Ascending aorta (tissue), 2 donors: ENCODE results near the gene CMIP. TPM values are rescaled to one million over a fixed set of nuclear protein-coding genes. Genes with fewer than 3 reads are reported as not detected.

Source experiments
- DNase-seq, 2 donors: peaks; one replicate each; pipeline ENCODE4 v3.0.0-alpha.2; 2019; ENCODE audit warnings: low spot score in 2 of 2
- H3K27ac ChIP-seq, 2 donors: fragments of 200-600 bp; sonication (generic); one replicate each; pipeline ENCODE4 v1.5.1; 2016 to 2017; ENCODE audit warnings: mild to moderate bottlenecking in 1 of 2
- H3K27me3 ChIP-seq: fragments of 200-600 bp; sonication (generic); one replicate; pipeline ENCODE4 v1.5.1; 2017
- H3K36me3 ChIP-seq, 2 donors: fragments of 200-600 bp; sonication (generic); one replicate each; pipeline ENCODE4 v1.5.1; 2016
- H3K4me1 ChIP-seq, 2 donors: fragments of 200-600 bp; sonication (generic); one replicate each; pipeline ENCODE4 v1.5.1; 2016 to 2017; ENCODE audit warnings: mild to moderate bottlenecking in 1 of 2
- H3K4me3 ChIP-seq, 2 donors: fragments of 200-600 bp; sonication (generic); one replicate each; pipeline ENCODE4 v1.5.1; 2016 to 2017; ENCODE audit warnings: mild to moderate bottlenecking in 1 of 2
- H3K9me3 ChIP-seq, 2 donors: fragments of 200-600 bp; sonication (generic); one replicate each; pipeline ENCODE4 v1.5.1; 2016
- intact Hi-C: fragments of 100-400 bp; cut with DNase I; formaldehyde crosslinking; loops from one replicate; pipeline ENCODE4 v1.15.1; 2023
- total RNA-seq: library from RNA; depleted of rRNA; stranded (reverse); fragments of >200 nt; gene quantifications from one replicate; pipeline ENCODE4 v1.1.0, GENCODE V29; 2016
- TF ChIP-seq, protein P1 (sequence below), 3 experiments: fragments of 200-600 bp in 2 of 3; fragments of 450-650 bp in 1 of 3; sonication (generic) in 2 of 3; IDR thresholded peaks; one replicate each; pipeline ENCODE4 v1.5.1; 2016 to 2019; ENCODE audit warnings: antibody characterized with exemption in 3 of 3, mild to moderate bottlenecking in 1 of 3, moderate library complexity in 1 of 3

Gene CMIP
- total RNA-seq, 1 donor from 2014 or later = 110 TPM

GRCh38 chr16:81542609-81543570 lies 98.3 kb downstream of the CMIP start:
- no peaks in the 10 kb centered on the region for H3K27me3 ChIP-seq
- intact Hi-C loops = no loop called here
- no peaks in the 10 kb centered on the region for H3K4me1 ChIP-seq
- no peak for DNase-seq
- no peaks in the 10 kb centered on the region for H3K9me3 ChIP-seq
- no peaks in the 10 kb centered on the region for H3K36me3 ChIP-seq
- no peak overlapping the region for H3K4me3 ChIP-seq
- TF ChIP-seq, protein P1, sequence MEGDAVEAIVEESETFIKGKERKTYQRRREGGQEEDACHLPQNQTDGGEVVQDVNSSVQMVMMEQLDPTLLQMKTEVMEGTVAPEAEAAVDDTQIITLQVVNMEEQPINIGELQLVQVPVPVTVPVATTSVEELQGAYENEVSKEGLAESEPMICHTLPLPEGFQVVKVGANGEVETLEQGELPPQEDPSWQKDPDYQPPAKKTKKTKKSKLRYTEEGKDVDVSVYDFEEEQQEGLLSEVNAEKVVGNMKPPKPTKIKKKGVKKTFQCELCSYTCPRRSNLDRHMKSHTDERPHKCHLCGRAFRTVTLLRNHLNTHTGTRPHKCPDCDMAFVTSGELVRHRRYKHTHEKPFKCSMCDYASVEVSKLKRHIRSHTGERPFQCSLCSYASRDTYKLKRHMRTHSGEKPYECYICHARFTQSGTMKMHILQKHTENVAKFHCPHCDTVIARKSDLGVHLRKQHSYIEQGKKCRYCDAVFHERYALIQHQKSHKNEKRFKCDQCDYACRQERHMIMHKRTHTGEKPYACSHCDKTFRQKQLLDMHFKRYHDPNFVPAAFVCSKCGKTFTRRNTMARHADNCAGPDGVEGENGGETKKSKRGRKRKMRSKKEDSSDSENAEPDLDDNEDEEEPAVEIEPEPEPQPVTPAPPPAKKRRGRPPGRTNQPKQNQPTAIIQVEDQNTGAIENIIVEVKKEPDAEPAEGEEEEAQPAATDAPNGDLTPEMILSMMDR (IDR thresholded peaks at IDR 0.05) = no peak
- no peak overlapping the region for H3K27ac ChIP-seq

DNA sequence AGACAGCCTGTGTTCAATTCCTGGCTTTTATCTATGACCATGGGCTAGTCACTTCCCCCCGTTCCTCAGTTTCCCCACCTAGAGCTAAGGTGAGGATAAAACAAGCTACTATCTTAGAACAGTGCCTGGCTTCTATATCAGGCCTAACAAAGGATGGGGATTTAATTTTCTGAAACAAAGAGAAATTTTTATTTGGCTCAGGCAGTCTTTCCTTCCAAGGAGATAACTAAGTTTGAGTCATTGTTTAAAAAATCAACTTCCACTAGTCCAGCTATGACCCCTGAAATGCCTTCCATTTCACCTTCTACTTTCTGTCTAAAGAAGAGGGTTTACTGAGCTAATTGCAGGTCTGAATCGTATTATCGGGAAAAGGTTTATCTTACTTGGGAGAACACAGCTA lies 99.0 kb downstream of the CMIP start:
- no peak for DNase-seq
- H3K27ac ChIP-seq = no peak overlapping the region
- H3K27me3 ChIP-seq = no peaks in the 10 kb centered on the region
- no peaks in the 10 kb centered on the region for H3K4me1 ChIP-seq
- no peaks in the 10 kb centered on the region for H3K9me3 ChIP-seq
- intact Hi-C loops = no loop called here
- no peak overlapping the region for H3K4me3 ChIP-seq
- TF ChIP-seq, protein P1 (IDR thresholded peaks at IDR 0.05) = no peak
- H3K36me3 ChIP-seq = no peaks in the 10 kb centered on the region

GRCh38 chr16:81544261-81544660 lies 99.7 kb downstream of the CMIP start:
- Histone ChIP-seq H3K27me3 (no peaks in the 10 kb centered on the region), H3K9me3 (no peaks in the 10 kb centered on the region), H3K36me3 (no peaks in the 10 kb centered on the region), H3K4me1 (no peaks in the 10 kb centered on the region), H3K4me3 (no peak overlapping the region), H3K27ac (no peak overlapping the region)
- intact Hi-C loops = no loop called here
- TF ChIP-seq, protein P1 (IDR thresholded peaks at IDR 0.05) = no peak
- no peak for DNase-seq

DNA sequence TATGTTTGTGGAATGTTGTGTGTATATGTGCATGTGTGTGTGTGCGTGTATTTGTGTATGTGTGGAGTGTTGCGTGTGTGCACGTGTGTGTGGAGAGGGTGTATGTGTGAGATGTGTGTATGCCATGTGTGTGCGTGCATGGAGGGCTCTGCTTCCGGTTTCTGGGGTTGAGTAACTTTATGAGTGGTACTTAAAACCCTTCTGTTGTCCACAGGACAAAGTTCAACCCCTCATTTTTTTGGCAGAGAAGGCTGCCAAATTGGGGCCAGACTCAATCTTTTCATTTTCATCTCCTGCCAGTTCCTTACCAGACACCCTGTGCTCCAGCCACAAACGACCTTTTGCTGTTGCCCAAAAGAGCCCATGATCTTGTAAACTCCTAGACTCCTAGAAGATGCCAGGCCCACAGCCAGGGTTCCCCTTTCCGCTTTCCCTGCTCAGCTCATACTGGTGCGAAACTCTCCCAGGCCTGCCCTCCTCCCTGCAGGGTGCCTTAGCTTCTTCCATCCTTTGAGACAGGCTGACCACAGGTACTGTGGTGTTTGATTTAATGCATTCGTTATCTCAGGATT lies 100.2 kb downstream of the CMIP start:
- no peak overlapping the region for H3K27ac ChIP-seq
- DNase-seq = no peak
- intact Hi-C loops = no loop called here
- H3K4me1 ChIP-seq = no peaks in the 10 kb centered on the region
- no peaks in the 10 kb centered on the region for H3K36me3 ChIP-seq
- no peaks in the 10 kb centered on the region for H3K9me3 ChIP-seq
- H3K4me3 ChIP-seq = no peak overlapping the region
- TF ChIP-seq, protein P1 (IDR thresholded peaks at IDR 0.05) = no peak
- H3K27me3 ChIP-seq = no peaks in the 10 kb centered on the region

DNA sequence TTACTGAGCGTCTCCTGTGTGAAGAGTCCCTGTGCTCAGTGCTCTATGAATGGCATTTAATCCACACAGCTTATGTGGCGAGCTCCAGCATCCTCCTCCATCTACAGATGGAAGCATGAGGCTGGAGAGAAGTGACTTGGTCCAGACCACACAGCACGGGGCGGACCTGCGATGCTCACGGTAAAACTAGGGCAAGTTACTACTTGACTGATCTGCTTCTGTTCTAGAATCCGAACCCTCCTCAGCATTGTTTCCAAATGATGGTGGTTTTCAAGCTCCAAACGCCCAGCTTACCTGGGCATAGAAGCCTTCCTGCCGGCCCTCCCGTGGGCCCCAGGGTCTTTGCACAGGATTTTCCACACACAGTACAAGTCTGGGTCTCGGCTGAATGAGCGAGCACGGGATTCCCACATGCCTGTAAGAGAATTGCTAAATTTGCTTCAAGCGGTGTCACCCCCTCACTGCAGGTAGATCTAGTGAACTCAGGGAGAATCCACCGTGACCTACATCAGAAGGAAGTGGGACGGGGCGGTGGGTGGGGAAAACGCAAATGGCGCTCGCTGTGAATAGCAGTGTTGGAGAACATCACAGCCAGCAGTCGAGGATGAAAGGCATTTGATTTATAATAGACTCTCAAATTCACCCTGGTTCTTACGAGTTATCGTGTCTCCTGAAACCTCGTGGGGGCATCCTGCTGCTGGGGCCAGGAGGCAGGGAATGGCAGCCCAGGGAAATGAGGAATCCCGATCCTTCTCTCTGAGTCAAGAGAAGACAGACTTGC lies 101.1 kb downstream of the CMIP start:
- Histone ChIP-seq H3K36me3 (no peaks in the 10 kb centered on the region), H3K4me1 (no peaks in the 10 kb centered on the region), H3K27me3 (no peaks in the 10 kb centered on the region), H3K9me3 (no peaks in the 10 kb centered on the region), H3K4me3 (no peak overlapping the region), H3K27ac (no peak overlapping the region)
- TF ChIP-seq, protein P1 (IDR thresholded peaks at IDR 0.05) = no peak
- intact Hi-C loops = no loop called here
- DNase-seq = no peak
